Tibial nerve (tissue), 4 donors: ENCODE measurements around the gene ALDOA. TPM values are rescaled to one million over a fixed set of nuclear protein-coding genes. Genes with fewer than 3 reads are reported as not detected.

Source experiments
- DNase-seq, 2 donors: peaks; one replicate each; pipeline ENCODE4 v3.0.0-alpha.2; 2019; ENCODE audit warnings: low spot score in 2 of 2
- H3K27ac ChIP-seq, 4 donors: fragments of 200-600 bp; sonication (generic) in 3 of 4; one replicate each; pipeline ENCODE4 v1.5.1; 2017 to 2019; ENCODE audit warnings: mild to moderate bottlenecking in 1 of 4
- H3K27me3 ChIP-seq, 2 donors: fragments of 200-600 bp; sonication (generic) in 1 of 2; one replicate each; pipeline versions ENCODE4 v1.5.1 to v1.6.0; 2017 to 2019
- H3K36me3 ChIP-seq, 3 donors: fragments of 200-600 bp; sonication (generic); one replicate each; pipeline ENCODE4 v1.5.1; 2018 to 2019
- H3K4me1 ChIP-seq, 4 donors: fragments of 200-600 bp; sonication (generic) in 3 of 4; one replicate each; pipeline ENCODE4 v1.5.1; 2017 to 2019
- H3K4me3 ChIP-seq, 4 donors: fragments of 200-600 bp; sonication (generic) in 3 of 4; one replicate each; pipeline ENCODE4 v1.5.1; 2017 to 2019; ENCODE audit warnings: mild to moderate bottlenecking in 1 of 4, moderate library complexity in 1 of 4
- H3K9me3 ChIP-seq, 4 donors: fragments of 200-600 bp; sonication (generic) in 3 of 4; one replicate each; pipeline ENCODE4 v1.5.1; 2017 to 2019
- EP300 ChIP-seq, 2 donors: sonication (generic); formaldehyde crosslinking; IDR thresholded peaks; one replicate each; pipeline ENCODE4 v1.6.1; 2017; ENCODE audit warnings: antibody characterized with exemption in 2 of 2, mild to moderate bottlenecking in 1 of 2
- POLR2A ChIP-seq, 2 donors: fragments of 450-650 bp; IDR thresholded peaks; one replicate each; pipeline ENCODE4 v1.6.1; 2017; ENCODE audit warnings: antibody characterized with exemption in 2 of 2, mild to moderate bottlenecking in 2 of 2, moderate library complexity in 2 of 2
- WGBS, 2 donors: methylation state at CpG; one replicate each; pipeline ENCODE4 v1.1.5; 2018; 5-methylcytosine and 5-hydroxymethylcytosine counted together
- total RNA-seq, 4 donors: library from RNA; depleted of rRNA; stranded (reverse); fragments of >200 nt; gene quantifications; one replicate each; pipeline ENCODE4 v1.1.0, GENCODE V29; 2016
- TF ChIP-seq, protein P1 (sequence below), 5 experiments: fragments of 200-600 bp in 3 of 5; fragments of 450-650 bp in 2 of 5; sonication (generic) in 3 of 5; IDR thresholded peaks; one replicate each; pipeline ENCODE4 v1.5.1; 2016 to 2019; ENCODE audit warnings: antibody characterized with exemption in 5 of 5, mild to moderate bottlenecking in 3 of 5, moderate library complexity in 2 of 5

Gene ALDOA
- total RNA-seq, 4 donors from 2014 or later: 474 to 649 (median 487) TPM

DNA sequence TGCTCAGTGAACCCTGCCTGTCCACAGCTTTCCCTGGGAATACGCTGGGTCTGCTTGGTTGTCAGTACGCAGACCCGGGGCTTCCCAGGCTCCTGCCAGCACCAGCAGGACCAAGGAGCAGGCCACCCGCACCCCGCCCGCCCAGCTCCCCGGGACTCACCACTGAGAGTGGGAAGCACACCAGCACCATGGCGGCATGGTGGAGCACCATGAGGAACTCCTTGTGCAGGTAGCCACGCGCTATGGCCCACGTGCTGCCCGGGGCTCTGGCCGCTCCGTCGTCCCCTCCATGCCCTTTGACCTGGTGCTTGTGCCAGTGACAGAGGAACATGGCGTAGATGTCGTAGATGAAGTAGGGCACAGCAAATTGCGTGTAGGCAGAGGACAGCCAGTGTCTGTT lies 39.1 kb upstream of the ALDOA start:
- 86 to 91% methylated on average over 14 to 18 of the region's 18 CpGs for WGBS, 2 donors
- no peak for DNase-seq
- H3K9me3 ChIP-seq: no peaks in the 10 kb centered on the region
- no peak overlapping the region for H3K4me3 ChIP-seq
- no peaks in the 10 kb centered on the region for H3K36me3 ChIP-seq
- peaks cover 0 to 63% of the 10 kb centered on the region in 2 donors for H3K27me3 ChIP-seq
- no peak overlapping the region for H3K27ac ChIP-seq
- H3K4me1 ChIP-seq: peaks cover 0 to 12% (median 8%) of the 10 kb centered on the region in 4 donors
- TF ChIP-seq, protein P1, sequence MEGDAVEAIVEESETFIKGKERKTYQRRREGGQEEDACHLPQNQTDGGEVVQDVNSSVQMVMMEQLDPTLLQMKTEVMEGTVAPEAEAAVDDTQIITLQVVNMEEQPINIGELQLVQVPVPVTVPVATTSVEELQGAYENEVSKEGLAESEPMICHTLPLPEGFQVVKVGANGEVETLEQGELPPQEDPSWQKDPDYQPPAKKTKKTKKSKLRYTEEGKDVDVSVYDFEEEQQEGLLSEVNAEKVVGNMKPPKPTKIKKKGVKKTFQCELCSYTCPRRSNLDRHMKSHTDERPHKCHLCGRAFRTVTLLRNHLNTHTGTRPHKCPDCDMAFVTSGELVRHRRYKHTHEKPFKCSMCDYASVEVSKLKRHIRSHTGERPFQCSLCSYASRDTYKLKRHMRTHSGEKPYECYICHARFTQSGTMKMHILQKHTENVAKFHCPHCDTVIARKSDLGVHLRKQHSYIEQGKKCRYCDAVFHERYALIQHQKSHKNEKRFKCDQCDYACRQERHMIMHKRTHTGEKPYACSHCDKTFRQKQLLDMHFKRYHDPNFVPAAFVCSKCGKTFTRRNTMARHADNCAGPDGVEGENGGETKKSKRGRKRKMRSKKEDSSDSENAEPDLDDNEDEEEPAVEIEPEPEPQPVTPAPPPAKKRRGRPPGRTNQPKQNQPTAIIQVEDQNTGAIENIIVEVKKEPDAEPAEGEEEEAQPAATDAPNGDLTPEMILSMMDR (IDR thresholded peaks at IDR 0.05): no peak
- TF ChIP-seq POLR2A (IDR thresholded peaks at IDR 0.05) (no peak), EP300 (IDR thresholded peaks at IDR 0.05) (no peak)

DNA sequence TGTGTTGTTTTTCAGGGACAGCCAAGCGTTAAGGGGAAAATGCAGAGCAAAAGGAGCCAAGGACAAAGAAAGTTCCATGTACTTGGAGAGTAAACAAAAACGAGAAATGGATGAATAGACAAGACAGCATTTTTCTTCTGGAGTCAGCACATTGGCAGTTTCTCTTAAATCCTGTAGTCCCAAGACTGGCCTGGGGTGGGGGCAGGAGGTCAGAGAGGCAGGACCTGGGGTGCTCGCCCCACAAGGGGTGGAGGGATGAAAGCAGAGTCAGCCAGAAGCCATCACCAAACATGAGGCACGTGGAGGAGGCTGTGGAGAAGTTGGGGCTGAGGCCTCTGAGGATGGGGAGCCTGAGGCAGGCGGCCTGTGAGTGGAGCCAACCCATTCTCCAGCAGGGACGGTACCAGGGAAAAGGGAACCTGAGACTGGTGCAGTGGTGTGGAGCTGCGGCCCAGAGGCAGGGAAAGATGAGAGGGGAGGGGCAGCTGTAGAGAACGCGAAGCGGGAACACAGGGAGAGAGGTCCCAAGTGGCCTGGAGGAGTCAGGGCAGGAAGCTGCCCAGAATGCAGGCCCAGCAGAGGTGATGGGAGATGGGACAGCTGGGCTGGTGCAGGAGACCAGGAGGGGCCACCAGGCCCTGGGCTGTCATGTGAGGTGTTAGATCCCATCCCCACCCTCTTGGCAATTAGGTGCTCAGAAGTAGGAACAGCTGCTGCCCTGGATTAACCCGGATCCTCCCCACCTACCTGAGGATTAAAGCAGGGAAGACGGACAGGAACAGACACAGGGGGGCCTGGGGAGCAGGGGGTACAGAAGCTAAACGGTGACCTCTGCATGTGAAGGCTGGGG lies 37.7 kb upstream of the ALDOA start:
- H3K36me3 ChIP-seq: no peaks in the 10 kb centered on the region
- TF ChIP-seq POLR2A (IDR thresholded peaks at IDR 0.05) (no peak), EP300 (IDR thresholded peaks at IDR 0.05) (no peak)
- TF ChIP-seq, protein P1 (IDR thresholded peaks at IDR 0.05): no peak
- H3K27ac ChIP-seq: no peak overlapping the region
- 36 to 41% methylated on average over 12 to 13 of the region's 13 CpGs for WGBS, 2 donors
- H3K27me3 ChIP-seq: peaks cover 0 to 77% of the 10 kb centered on the region in 2 donors
- H3K4me3 ChIP-seq: no peak overlapping the region
- peaks cover 0 to 8% (median 4%) of the 10 kb centered on the region in 4 donors for H3K4me1 ChIP-seq
- DNase-seq: no peak
- no peaks in the 10 kb centered on the region for H3K9me3 ChIP-seq

DNA sequence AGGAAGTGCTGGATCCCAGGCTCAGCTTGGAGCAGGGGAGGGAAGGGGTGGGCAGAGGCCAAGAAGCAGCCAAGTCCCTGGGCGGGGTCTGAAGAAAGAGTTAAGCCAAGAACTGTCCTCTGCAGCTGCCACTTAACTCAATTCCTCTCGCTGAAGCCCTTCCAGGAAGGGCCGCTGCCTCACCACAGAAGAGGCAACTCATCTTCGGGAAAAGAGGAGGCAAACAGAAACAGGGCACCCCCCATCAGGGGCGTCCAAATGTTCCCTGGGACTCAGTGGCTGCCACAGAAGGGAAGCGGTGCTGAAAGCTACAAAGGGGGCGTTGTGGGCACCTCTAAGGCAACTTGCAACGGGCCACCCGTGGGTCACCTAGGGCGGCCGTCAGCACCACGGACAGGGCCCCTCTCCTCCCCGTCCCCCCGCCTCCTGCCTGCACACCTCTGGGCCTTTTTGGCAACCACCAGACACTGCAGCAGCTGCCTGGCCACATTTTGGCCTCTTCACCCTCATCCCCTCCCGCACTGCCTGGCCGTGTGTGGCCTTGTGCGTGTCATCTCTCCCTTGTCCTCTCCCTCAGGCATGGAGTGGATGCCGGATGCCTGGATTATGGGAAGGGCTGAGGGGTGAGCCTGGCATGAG lies 37.0 kb upstream of the ALDOA start:
- WGBS, 2 donors: 16 to 25% methylated on average over 9 to 12 of the region's 18 CpGs

DNA sequence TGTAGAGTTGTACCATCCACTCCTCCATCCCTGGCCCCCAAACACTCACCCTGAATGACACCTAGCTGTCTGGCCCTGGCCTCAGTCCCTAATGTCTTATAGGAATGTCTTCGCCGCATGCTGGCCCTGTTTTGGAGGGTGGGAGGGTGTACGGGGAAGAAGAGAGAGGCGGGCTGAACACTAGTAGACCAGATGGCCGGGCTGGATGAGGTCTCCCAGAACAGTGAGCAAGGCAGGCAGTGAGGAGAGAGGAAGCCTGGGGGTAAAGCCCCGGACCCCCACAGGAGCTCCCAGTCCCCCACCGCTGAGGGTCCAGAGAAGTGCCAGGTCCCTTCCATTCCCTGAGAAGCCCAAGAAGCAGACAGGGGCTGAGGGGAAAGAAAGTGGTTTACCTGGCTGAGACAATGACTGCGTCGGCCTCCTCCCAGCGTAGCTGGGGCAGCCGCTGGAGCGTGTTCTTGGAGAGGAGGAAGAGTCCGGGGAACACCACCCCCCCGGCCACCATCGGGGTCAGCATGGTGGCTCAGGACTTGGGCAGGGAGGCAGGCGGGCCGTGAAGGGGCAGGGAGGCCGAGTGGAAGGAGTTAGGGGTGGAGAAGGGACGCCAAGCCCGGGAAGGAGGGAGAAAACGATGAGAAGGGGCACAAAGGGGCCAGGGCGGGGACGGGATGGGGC lies 35.4 kb upstream of the ALDOA start:
- Histone ChIP-seq H3K27me3 (peaks cover 0 to 94% of the 10 kb centered on the region in 2 donors), H3K36me3 (no peaks in the 10 kb centered on the region), H3K4me3 (no peak overlapping the region), H3K9me3 (no peaks in the 10 kb centered on the region), H3K27ac (no peak overlapping the region), H3K4me1 (peaks cover 0 to 8% (median 4%) of the 10 kb centered on the region in 4 donors)
- DNase-seq: no peak
- 20 to 22% methylated on average over 23 of the region's 23 CpGs for WGBS, 2 donors
- no peak for TF ChIP-seq EP300 (IDR thresholded peaks at IDR 0.05)
- TF ChIP-seq, protein P1 (IDR thresholded peaks at IDR 0.05): no peak
- TF ChIP-seq POLR2A (IDR thresholded peaks at IDR 0.05): no peak

More for the DNA sequence above, 37.0 kb upstream of the ALDOA start:
- H3K4me1 ChIP-seq: peaks cover 0 to 8% (median 4%) of the 10 kb centered on the region in 4 donors
- H3K36me3 ChIP-seq: no peaks in the 10 kb centered on the region
- no peak overlapping the region for H3K27ac ChIP-seq
- DNase-seq: no peak
- H3K9me3 ChIP-seq: no peaks in the 10 kb centered on the region
- TF ChIP-seq EP300 (IDR thresholded peaks at IDR 0.05) (no peak), POLR2A (IDR thresholded peaks at IDR 0.05) (no peak)
- TF ChIP-seq, protein P1 (IDR thresholded peaks at IDR 0.05): no peak
- no peak overlapping the region for H3K4me3 ChIP-seq
- H3K27me3 ChIP-seq: peaks cover 0 to 84% of the 10 kb centered on the region in 2 donors
